Left lung (tissue), 10 donors: ENCODE results near the gene TMEM89. TPM values are rescaled to one million over a fixed set of nuclear protein-coding genes. Genes with fewer than 3 reads are reported as not detected.

Experiments used
- ATAC-seq: fragments of 200-7000 bp; cut with Tn5 transposase; one replicate; pipeline ENCODE4 v1.9.1; 2020; ENCODE audit warnings: moderate library complexity
- DNase-seq, 4 donors: peaks; one replicate each; pipeline ENCODE4 v3.0.0-alpha.2; 2013 to 2020
- H3K27ac ChIP-seq, 2 donors: fragments of 200-600 bp; sonication (generic) in 1 of 2; one replicate each; pipeline versions ENCODE4 v1.5.0 to v1.8.0; 2020 to 2021
- H3K27me3 ChIP-seq, 2 donors: fragments of 200-600 bp; sonication (generic) in 1 of 2; one replicate each; pipeline versions ENCODE4 v1.5.0 to v1.8.0; 2020 to 2021
- H3K36me3 ChIP-seq, 2 donors: fragments of 200-600 bp; sonication (generic) in 1 of 2; one replicate each; pipeline versions ENCODE4 v1.5.0 to v1.8.0; 2020 to 2021
- H3K4me1 ChIP-seq, 2 donors: fragments of 200-600 bp; one replicate each; pipeline ENCODE4 v1.8.0; 2021
- H3K4me3 ChIP-seq, 2 donors: fragments of 200-600 bp; sonication (generic) in 1 of 2; one replicate each; pipeline versions ENCODE4 v1.5.0 to v1.8.0; 2020 to 2021; ENCODE audit warnings: mild to moderate bottlenecking in 1 of 2
- H3K9me3 ChIP-seq, 2 donors: fragments of 200-600 bp; sonication (generic) in 1 of 2; one replicate each; pipeline versions ENCODE4 v1.5.0 to v1.8.0; 2020 to 2021
- CTCF ChIP-seq, 2 donors: fragments of 200-600 bp; sonication (generic) in 1 of 2; IDR thresholded peaks; one replicate each; pipeline versions ENCODE4 v1.5.0 to v1.8.0; 2021; ENCODE audit warnings: antibody characterized with exemption in 2 of 2
- intact Hi-C, 2 donors: fragments of 100-400 bp; cut with DNase I; formaldehyde crosslinking; loops; one replicate each; pipeline versions ENCODE4 v1.11.2 to v1.14.2; 2022
- polyA plus RNA-seq, 6 donors: library from polyadenylated mRNA; unstranded; fragments of 120-200 nt; gene quantifications; one replicate each; pipeline ENCODE4 v1.2.1, GENCODE V29; 2013; ENCODE audit not compliant: insufficient read length in 6 of 6
- total RNA-seq, 2 donors: library from RNA; stranded (reverse); fragmentation: NEBNext Ultra II Directional; extraction: Animal tissue kit (Norgen Biotek cat#: 25700); gene quantifications; one replicate each; pipeline ENCODE4 v1.2.1, GENCODE V29; 2021
- donor health status: DM: no; HTN: yes; CAD: no.
- donor health status: DM: no; HTN: no; CAD: no.

Gene TMEM89
- total and polyA plus RNA-seq, 8 donors = not detected

- intact Hi-C loops = no loop called here
- peaks cover 0 to 25% of the 10 kb centered on the region in 2 donors for H3K9me3 ChIP-seq
- no peak for DNase-seq
- TF ChIP-seq CTCF (IDR thresholded peaks at IDR 0.05) = no peak
- no peak for ATAC-seq
- peaks cover 0 to 29% of the 10 kb centered on the region in 2 donors for H3K4me1 ChIP-seq
- peak overlapping the region in 1 of 2 donors; percentile 76 for H3K27ac ChIP-seq
- H3K4me3 ChIP-seq = no peak overlapping the region
- H3K36me3 ChIP-seq = no peaks in the 10 kb centered on the region
- H3K27me3 ChIP-seq = no peaks in the 10 kb centered on the region
These were observed 7.5 kb downstream of the TMEM89 start for GRCh38 chr3:48614044-48614443.

- TF ChIP-seq CTCF (IDR thresholded peaks at IDR 0.05) = no peak
- DNase-seq = peak in 1 of 4 donors; percentile 56
- H3K9me3 ChIP-seq = peaks cover 0 to 8% of the 10 kb centered on the region in 2 donors
- H3K27me3 ChIP-seq = no peaks in the 10 kb centered on the region
- intact Hi-C loops = no loop called here
- ATAC-seq = no peak
- H3K4me3 ChIP-seq = no peak overlapping the region
- peaks cover 0 to 44% of the 10 kb centered on the region in 2 donors for H3K4me1 ChIP-seq
- peaks cover 0 to 4% of the 10 kb centered on the region in 2 donors for H3K36me3 ChIP-seq
- H3K27ac ChIP-seq = no peak overlapping the region
These were observed 9.3 kb downstream of the TMEM89 start for GRCh38 chr3:48612309-48612708.

GRCh38 chr3:48609088-48610005 is 12.2 kb downstream of the TMEM89 start, which contains the start of gene UQCRC1:
Gene UQCRC1 (minus strand): TSS chr3:48609646. CDS start chr3:48609620, 26 bp downstream.
- intact Hi-C loops = no loop called here

GRCh38 chr3:48607519-48607918 is 14.1 kb downstream of the TMEM89 start:
- intact Hi-C loops = no loop called here
- DNase-seq (peak in 1 of 4 donors; percentile 8), ATAC-seq (no peak)
- no peaks in the 10 kb centered on the region for H3K27me3 ChIP-seq
- H3K27ac ChIP-seq = no peak overlapping the region
- H3K4me1 ChIP-seq = peaks cover 0 to 24% of the 10 kb centered on the region in 2 donors
- H3K36me3 ChIP-seq = peaks cover 0 to 49% of the 10 kb centered on the region in 2 donors
- TF ChIP-seq CTCF (IDR thresholded peaks at IDR 0.05) = no peak
- peak overlapping the region in 1 of 2 donors; percentile 93 for H3K4me3 ChIP-seq
- no peaks in the 10 kb centered on the region for H3K9me3 ChIP-seq

More at GRCh38 chr3:48609088-48610005, 12.2 kb downstream of the TMEM89 start, which contains the start of gene UQCRC1:
- ATAC-seq = peak; percentile 100
- peak; percentile 90 to 99 (median 96) for DNase-seq
- Histone ChIP-seq H3K4me3 (peak within 1 kb of the TSS; percentile 88 to 93), H3K27ac (peak within 1 kb of the TSS; percentile 69 to 84), H3K4me1 (peaks cover 0 to 36% of the 10 kb centered on the region in 2 donors), H3K27me3 (no peaks in the 10 kb centered on the region), H3K9me3 (no peaks in the 10 kb centered on the region), H3K36me3 (peaks cover 0 to 31% of the 10 kb centered on the region in 2 donors)
- TF ChIP-seq CTCF (IDR thresholded peaks at IDR 0.05) = peak; percentile 50 to 88

GRCh38 chr3:48601622-48601994 is 20.0 kb downstream of the TMEM89 start:
- no peak for TF ChIP-seq CTCF (IDR thresholded peaks at IDR 0.05)
- DNase-seq (no peak), ATAC-seq (no peak)
- Histone ChIP-seq H3K4me1 (peaks cover 0 to 4% of the 10 kb centered on the region in 2 donors), H3K36me3 (peaks cover 0 to 99% of the 10 kb centered on the region in 2 donors), H3K27ac (no peak overlapping the region), H3K4me3 (no peak overlapping the region), H3K27me3 (no peaks in the 10 kb centered on the region), H3K9me3 (no peaks in the 10 kb centered on the region)
- intact Hi-C loops = no loop called here
